Activated CD8-positive, alpha-beta T cell treated with anti-CD3 and anti-CD28 coated beads, Interleukin-2, amount 10 ng/mL, durations not matched to agents 7 days and 5 days (primary cell): ENCODE measurements around the gene EXOC6B. TPM values are rescaled to one million over a fixed set of nuclear protein-coding genes. Genes with fewer than 3 reads are reported as not detected.

Experiments
- ATAC-seq: fragments of 150-1000 bp; cut with Tn5 transposase; one replicate; pipeline ENCODE4 v1.10.0; 2021; ENCODE audit warnings: moderate library complexity
- CTCF ChIA-PET: fragments of 350-600 bp; sonication (Branson Sonifier 250); formaldehyde crosslinking; loops from one replicate; lab custom pipeline; 2021; ENCODE audit warnings: antibody characterized with exemption; lab: Charles Lee
- POLR2A ChIA-PET: fragments of 350-600 bp; sonication (Branson Sonifier 250); formaldehyde crosslinking; loops from one replicate; lab custom pipeline; 2021; ENCODE audit warnings: antibody characterized with exemption; lab: Charles Lee
- DNase-seq: peaks from one replicate; pipeline ENCODE4 v3.0.0-alpha.2; 2020
- H3K27ac Mint-ChIP-seq: one replicate; pipeline ENCODE4 v1.8.0; 2021; ENCODE audit warnings: mild to moderate bottlenecking, mixed read lengths
- H3K27me3 Mint-ChIP-seq: one replicate; pipeline ENCODE4 v1.8.0; 2021; ENCODE audit warnings: low read depth, mixed read lengths
- H3K36me3 Mint-ChIP-seq: one replicate; pipeline ENCODE4 v1.8.0; 2021; ENCODE audit warnings: low read depth, mixed read lengths
- H3K4me1 Mint-ChIP-seq: one replicate; pipeline ENCODE4 v1.8.0; 2021; ENCODE audit warnings: low read depth, mixed read lengths
- H3K4me3 Mint-ChIP-seq: one replicate; pipeline ENCODE4 v1.8.0; 2021; ENCODE audit warnings: mild to moderate bottlenecking, mixed read lengths
- H3K9me3 Mint-ChIP-seq: one replicate; pipeline ENCODE4 v1.8.0; 2022; ENCODE audit warnings: mixed read lengths; ENCODE audit not compliant: insufficient read depth
- total RNA-seq, 2 experiments: library from RNA; stranded (reverse); gene quantifications; one replicate each; pipeline ENCODE4 v1.2.3, GENCODE V29; 2021

EXOC6B gene
- total RNA-seq, 2 experiments from 2014 or later = 17.8 to 18.8 TPM

DNA sequence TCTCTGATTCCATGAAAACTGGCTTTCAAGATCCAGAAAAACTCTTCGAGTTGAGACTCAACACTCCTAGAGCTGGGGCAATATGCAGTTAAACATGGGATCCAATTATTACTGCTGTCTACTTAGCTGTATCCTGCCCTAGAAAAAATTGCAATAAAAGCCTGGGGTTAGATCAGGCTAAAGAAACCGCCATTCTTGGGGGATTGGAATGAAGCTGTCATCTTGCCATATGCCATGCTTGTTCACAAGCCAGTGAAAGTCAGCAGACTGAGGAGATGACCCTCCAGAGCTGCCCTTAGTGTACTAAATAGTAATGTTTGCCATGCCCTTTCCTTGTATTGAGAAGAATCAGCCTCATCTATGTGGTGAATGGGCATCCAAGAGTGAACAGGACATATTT lies 647.3 kb downstream of the EXOC6B start:
- H3K4me3 Mint-ChIP-seq = no peak overlapping the region
- no peaks in the 10 kb centered on the region for H3K4me1 Mint-ChIP-seq
- no peaks in the 10 kb centered on the region for H3K27me3 Mint-ChIP-seq
- ChIA-PET CTCF (no interaction called here), POLR2A (no interaction called here)
- no peaks in the 10 kb centered on the region for H3K9me3 Mint-ChIP-seq
- H3K36me3 Mint-ChIP-seq = no peaks in the 10 kb centered on the region
- no peak for ATAC-seq
- no peak for DNase-seq
- no peak overlapping the region for H3K27ac Mint-ChIP-seq

DNA sequence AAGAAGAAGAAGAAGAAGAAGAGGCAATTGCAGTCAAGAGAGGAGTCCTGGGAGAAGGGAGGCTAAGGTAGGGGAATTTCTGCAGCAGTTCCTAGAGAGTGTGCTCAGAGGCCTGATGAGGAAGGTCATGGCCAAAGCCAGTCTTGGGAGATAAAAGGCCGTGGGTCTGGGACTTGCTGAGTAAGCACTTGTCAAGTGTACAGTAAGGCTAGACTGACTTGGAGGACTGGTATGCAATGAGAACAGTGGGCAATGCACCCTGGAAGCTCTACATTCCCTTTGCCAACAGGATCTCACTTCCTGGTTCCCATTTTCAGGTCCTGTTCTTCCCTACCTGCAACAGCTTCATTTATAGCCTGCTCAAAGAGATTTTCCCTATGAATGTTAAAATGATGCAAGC lies 649.6 kb downstream of the EXOC6B start:
- Mint-ChIP-seq H3K9me3 (no peaks in the 10 kb centered on the region), H3K27me3 (no peaks in the 10 kb centered on the region), H3K4me3 (no peak overlapping the region), H3K36me3 (no peaks in the 10 kb centered on the region), H3K4me1 (peaks cover 4% of the 10 kb centered on the region), H3K27ac (no peak overlapping the region)
- ChIA-PET POLR2A (no interaction called here), CTCF (no interaction called here)
- ATAC-seq (no peak), DNase-seq (no peak)

DNA sequence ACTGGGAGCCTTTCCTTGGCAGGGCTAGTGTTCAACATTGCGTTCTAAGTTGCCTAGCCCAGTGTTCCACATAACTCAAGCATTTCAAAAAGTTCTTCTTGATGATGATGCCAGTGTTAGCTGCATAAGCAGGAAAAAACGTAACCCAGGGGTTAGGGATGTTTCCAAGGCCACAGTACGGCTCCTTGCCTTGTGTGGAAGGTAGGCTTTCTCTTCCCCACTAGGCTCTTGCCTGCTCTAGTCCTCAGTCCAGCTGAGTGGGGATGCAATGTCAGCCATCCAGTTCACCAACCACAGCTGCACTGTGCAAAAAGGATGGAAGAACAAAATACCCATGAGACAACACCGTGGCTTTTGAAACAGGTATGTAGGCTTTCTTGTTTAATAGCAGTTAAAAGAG lies 650.2 kb downstream of the EXOC6B start:
- H3K4me3 Mint-ChIP-seq = no peak overlapping the region
- H3K9me3 Mint-ChIP-seq = no peaks in the 10 kb centered on the region
- CTCF ChIA-PET = no interaction called here
- POLR2A ChIA-PET = no interaction called here
- no peak overlapping the region for H3K27ac Mint-ChIP-seq
- H3K27me3 Mint-ChIP-seq = no peaks in the 10 kb centered on the region
- H3K36me3 Mint-ChIP-seq = no peaks in the 10 kb centered on the region
- ATAC-seq = no peak
- H3K4me1 Mint-ChIP-seq = peaks cover 4% of the 10 kb centered on the region
- DNase-seq = no peak

DNA sequence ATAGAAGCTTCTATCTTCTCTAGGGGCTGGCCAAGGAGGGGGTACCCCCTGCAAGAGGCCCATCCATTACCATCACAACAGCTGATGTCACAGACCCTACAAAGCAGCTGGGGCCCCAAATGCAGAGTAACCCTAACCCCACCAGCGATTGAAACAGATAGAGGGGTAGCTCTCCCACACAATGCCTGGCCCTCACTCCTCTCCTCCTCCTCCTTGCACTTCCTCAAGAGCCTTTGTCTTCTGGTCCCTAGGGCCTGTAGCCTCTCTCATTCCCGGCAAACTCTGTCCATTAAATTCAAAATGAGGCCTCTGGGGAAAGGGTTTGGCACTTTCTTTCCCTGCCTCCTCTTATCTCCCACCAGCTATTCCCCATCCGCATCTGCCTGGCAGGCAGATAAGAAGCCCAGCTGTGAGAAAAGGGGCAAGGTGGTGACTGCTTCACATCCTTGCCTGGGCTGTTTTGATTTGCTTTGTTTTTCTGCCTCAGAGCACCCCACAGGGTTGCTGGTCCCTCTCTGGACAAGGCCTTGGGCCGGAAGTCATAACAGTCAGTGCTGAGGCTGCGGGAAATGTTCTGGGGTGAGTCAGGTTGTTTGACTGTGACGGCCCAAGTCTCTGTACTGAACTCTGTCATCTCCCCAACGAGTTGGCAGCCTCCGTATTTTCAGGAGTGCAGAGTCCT lies 652.1 kb downstream of the EXOC6B start:
- ChIA-PET CTCF (no interaction called here), POLR2A (no interaction called here)
- Mint-ChIP-seq H3K9me3 (no peaks in the 10 kb centered on the region), H3K27me3 (no peaks in the 10 kb centered on the region), H3K36me3 (no peaks in the 10 kb centered on the region), H3K4me3 (no peak overlapping the region), H3K27ac (no peak overlapping the region), H3K4me1 (peaks cover 4% of the 10 kb centered on the region)
- DNase-seq (no peak), ATAC-seq (no peak)

DNA sequence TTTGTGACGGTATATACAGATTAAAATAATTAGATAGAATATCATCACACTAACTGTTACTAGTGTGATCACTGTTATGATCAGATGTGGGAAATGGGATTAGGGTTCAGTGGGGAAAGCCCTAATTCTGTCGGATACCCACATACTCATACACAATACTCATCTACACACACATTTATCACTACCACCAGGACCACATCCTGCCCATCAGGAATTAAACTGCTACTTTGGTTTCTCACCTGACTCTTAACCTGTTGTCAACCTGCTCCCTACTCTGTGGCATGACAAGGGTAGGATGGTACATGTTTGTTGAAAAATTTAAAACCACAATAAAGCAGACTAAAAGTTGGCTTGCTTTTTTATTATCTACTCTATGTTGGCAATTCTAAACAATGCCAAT lies 653.4 kb downstream of the EXOC6B start:
- ChIA-PET CTCF (no interaction called here), POLR2A (interaction anchor here (0.6 kb wide), 1 partner anchor 1413 kb away, joined by 3 read pairs; no protein-coding TSS in a partner anchor)
- Mint-ChIP-seq H3K4me3 (no peak overlapping the region), H3K36me3 (no peaks in the 10 kb centered on the region), H3K9me3 (no peaks in the 10 kb centered on the region), H3K27me3 (no peaks in the 10 kb centered on the region), H3K4me1 (peaks cover 4% of the 10 kb centered on the region), H3K27ac (no peak overlapping the region)
- no peak for ATAC-seq
- no peak for DNase-seq

DNA sequence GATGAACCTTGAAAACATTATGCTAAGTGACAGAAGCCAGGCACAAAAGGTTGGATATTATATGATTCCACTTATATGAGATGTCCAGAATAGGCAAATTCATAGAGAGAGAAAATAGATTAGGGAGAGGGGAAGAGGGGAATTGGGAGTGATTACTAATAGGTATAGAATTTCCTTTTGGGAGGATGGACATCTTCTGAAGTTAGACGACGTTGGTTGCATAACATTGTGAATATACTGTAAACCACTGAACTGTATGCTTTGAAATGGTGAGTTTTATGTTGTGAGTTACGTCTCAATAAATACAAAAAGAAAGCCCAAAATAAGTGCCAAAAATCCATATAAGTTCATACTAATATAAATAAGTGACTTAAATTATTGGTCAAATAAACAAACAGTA lies 659.6 kb downstream of the EXOC6B start:
- no peak overlapping the region for H3K27ac Mint-ChIP-seq
- no peaks in the 10 kb centered on the region for H3K9me3 Mint-ChIP-seq
- DNase-seq = no peak
- H3K36me3 Mint-ChIP-seq = no peaks in the 10 kb centered on the region
- peaks cover 21% of the 10 kb centered on the region for H3K27me3 Mint-ChIP-seq
- ChIA-PET POLR2A (no interaction called here), CTCF (no interaction called here)
- H3K4me3 Mint-ChIP-seq = no peak overlapping the region
- ATAC-seq = no peak
- no peaks in the 10 kb centered on the region for H3K4me1 Mint-ChIP-seq

DNA sequence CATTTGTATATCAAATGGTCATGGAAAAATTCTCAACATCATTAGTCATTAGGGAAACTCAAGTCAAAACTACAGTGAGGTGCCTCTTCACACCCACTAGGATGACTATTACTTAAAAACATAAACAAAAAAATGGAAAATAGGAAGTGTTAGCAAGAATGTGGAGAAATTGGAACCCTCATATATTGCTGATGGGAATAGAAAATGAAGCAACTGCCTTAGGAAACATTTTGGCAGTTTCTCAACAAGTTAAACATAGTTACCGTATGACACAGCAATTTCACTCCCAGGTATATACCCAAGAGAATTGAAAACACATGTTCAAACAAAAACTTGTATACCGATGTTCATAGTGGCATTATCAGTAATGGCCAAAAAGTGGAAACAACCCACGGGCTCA lies 660.0 kb downstream of the EXOC6B start:
- Mint-ChIP-seq H3K4me3 (no peak overlapping the region), H3K36me3 (no peaks in the 10 kb centered on the region), H3K9me3 (no peaks in the 10 kb centered on the region), H3K27me3 (peaks cover 26% of the 10 kb centered on the region), H3K27ac (no peak overlapping the region), H3K4me1 (no peaks in the 10 kb centered on the region)
- CTCF ChIA-PET = no interaction called here
- no peak for DNase-seq
- no peak for ATAC-seq
- POLR2A ChIA-PET = no interaction called here

DNA sequence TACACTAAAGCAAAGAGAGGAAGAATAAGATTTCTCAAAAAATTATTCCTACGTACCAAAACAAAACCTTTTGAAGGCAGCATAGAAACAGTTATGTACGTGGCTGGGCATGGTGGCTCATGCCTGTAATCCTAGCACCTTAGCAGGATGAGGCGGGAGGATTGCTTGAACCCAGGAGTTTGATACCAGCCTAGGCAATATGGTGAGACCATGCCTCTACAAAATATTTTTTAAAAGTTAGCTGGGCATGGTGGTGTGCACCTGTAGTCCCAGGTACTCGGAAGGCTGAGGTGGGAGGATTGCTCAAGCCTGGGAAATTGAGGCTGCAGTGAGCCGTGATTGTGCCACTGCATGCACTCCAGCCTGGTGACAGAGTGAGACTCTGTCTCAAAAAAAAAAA lies 663.3 kb downstream of the EXOC6B start:
- DNase-seq = no peak
- Mint-ChIP-seq H3K4me1 (no peaks in the 10 kb centered on the region), H3K36me3 (no peaks in the 10 kb centered on the region), H3K4me3 (no peak overlapping the region), H3K27me3 (peaks cover 28% of the 10 kb centered on the region), H3K9me3 (no peaks in the 10 kb centered on the region), H3K27ac (no peak overlapping the region)
- no peak for ATAC-seq
- CTCF ChIA-PET = no interaction called here
- POLR2A ChIA-PET = no interaction called here

DNA sequence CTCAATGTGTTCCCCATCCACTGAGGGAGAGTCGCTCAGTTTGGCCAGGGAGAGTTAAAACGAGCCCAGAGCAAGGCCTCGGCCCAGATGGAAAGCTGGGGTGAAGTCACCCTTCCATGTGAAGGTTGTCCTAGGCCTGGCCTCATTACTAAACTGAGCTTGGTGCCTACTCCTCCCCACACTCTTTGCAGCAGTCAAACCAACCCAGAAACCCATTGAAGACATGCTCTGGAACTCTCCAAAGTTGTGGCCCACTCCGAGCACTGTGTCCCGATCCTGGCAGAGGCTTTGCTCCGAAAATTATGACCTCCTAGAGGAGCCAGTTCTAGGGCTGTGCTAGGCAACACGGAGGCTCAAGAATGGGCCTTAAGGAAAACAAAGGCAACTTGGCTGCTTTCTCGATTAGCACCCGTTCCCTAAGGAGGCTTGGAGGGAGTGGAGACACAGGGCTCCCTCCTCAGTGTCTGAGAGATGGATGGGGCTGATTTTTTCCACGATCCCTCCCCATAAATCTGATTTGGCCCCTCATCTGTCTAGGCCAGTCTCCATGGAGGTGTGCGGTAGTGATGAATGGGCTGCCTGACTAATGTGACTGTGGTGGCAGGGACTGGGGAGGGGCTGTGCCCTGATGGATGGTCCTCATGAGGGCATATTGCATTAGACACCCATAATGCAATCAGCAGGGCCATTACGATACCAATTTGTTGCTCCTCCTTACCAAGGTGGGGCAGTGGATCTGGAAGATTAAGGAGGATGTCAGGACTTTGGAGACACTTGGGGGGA lies 666.4 kb downstream of the EXOC6B start:
- CTCF ChIA-PET = no interaction called here
- no peak for ATAC-seq

DNA sequence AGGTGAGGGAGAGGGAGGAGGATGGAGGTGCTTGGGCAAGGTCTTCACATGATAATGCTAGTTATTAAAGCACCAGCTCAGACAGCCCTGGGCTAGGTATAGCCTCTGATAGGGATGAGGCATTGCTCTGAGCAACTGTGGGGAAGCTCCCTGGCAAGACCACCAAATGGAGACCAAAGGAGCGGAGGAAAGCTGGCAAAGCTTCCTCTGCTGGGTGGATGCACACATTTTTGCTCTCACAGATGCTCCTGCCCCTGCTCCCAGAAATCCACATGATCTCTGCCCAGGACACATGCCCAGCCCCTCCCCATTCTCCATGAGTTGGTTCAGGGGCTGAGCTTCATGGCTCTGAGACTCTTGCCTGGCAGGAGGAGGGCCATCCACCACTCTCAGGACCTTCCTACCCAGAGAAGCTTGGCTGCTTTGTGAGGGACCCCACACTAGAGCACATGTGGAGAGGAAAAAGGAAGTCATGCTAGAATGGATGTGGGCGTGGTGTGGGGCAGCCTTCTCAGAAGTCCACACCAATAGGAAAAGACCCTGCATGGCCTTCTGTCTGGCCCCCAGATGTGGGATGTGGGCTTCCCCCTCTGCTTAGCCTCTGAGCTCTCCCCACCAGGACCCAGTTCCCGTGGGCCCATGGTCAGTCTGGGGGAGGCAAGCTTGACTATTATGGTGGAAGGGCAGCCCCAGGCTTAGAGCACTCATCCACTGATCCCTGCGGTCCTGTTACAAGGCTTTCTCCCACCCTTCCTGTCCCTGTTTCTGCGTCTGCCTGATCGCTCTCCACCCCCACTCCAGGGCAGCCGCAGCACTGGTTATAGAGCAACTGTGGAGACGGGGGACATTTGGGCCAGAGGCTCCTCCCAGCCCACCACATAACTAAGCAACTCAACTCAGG lies 667.7 kb downstream of the EXOC6B start:
- no peaks in the 10 kb centered on the region for H3K9me3 Mint-ChIP-seq
- H3K36me3 Mint-ChIP-seq = no peaks in the 10 kb centered on the region
- no peak overlapping the region for H3K4me3 Mint-ChIP-seq
- POLR2A ChIA-PET = no interaction called here
- peaks cover 27% of the 10 kb centered on the region for H3K27me3 Mint-ChIP-seq
- no peaks in the 10 kb centered on the region for H3K4me1 Mint-ChIP-seq
- H3K27ac Mint-ChIP-seq = no peak overlapping the region
- ATAC-seq (no peak), DNase-seq (no peak)
- CTCF ChIA-PET = no interaction called here

More for the DNA sequence above, 666.4 kb downstream of the EXOC6B start:
- no peak overlapping the region for H3K4me3 Mint-ChIP-seq
- no peak overlapping the region for H3K27ac Mint-ChIP-seq
- H3K9me3 Mint-ChIP-seq = no peaks in the 10 kb centered on the region
- H3K36me3 Mint-ChIP-seq = no peaks in the 10 kb centered on the region
- H3K27me3 Mint-ChIP-seq = peaks cover 27% of the 10 kb centered on the region
- no peak for DNase-seq
- no peaks in the 10 kb centered on the region for H3K4me1 Mint-ChIP-seq
- POLR2A ChIA-PET = no interaction called here

DNA sequence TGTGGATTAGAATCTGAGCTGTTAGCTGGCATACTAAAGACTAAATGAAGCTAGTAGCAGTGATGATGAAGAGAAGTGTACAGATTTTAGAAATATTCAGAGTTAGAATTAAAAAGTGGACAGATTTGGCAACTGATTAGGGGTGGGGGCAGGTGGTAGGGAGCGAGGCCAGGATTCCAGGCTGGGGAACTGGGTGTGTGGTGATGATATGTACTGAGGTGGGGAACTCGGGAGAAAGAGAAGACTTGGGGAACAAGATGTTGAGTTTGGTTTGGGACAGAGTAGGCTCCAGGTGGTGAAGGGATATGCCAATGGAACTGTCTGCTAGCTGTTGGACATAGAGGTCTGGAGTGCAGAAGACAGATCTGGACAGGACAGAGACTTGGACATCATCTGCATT lies 669.0 kb downstream of the EXOC6B start:
- Mint-ChIP-seq H3K27ac (no peak overlapping the region), H3K27me3 (peaks cover 27% of the 10 kb centered on the region), H3K9me3 (no peaks in the 10 kb centered on the region), H3K4me1 (no peaks in the 10 kb centered on the region), H3K4me3 (no peak overlapping the region), H3K36me3 (no peaks in the 10 kb centered on the region)
- DNase-seq (no peak), ATAC-seq (no peak)
- POLR2A ChIA-PET = no interaction called here
- CTCF ChIA-PET = no interaction called here

DNA sequence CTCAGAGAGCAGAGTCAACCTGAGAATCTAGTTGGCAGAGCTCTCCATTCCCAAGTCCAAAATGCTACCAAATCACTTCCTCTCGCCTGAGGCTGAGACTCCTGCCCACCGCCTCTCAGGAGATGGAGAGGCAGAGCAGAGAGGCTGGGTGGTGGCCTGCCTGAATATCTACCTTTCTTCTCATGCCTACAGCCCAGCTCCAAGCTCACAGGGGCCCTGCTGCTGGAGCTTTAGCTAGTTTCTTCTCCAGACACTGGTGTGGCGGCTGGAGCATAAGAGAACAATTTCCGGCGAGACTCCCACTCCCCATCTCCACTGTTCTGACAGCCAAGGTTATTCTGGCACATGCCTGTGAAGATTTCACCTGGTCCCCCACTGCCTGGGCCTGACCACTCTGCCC lies 670.1 kb downstream of the EXOC6B start:
- no peaks in the 10 kb centered on the region for H3K9me3 Mint-ChIP-seq
- H3K36me3 Mint-ChIP-seq = no peaks in the 10 kb centered on the region
- no peaks in the 10 kb centered on the region for H3K4me1 Mint-ChIP-seq
- POLR2A ChIA-PET = interaction anchor here (0.6 kb wide), 1 partner anchor 84 kb away, joined by 4 read pairs; no protein-coding TSS in a partner anchor
- H3K27ac Mint-ChIP-seq = no peak overlapping the region
- H3K27me3 Mint-ChIP-seq = peaks cover 28% of the 10 kb centered on the region
- H3K4me3 Mint-ChIP-seq = no peak overlapping the region
- CTCF ChIA-PET = no interaction called here
- DNase-seq (no peak), ATAC-seq (no peak)
